Measurements from ENCODE around the gene CRNKL1. TPM values are rescaled to one million over a fixed set of nuclear protein-coding genes. Genes with fewer than 3 reads are reported as not detected.

The CRNKL1 gene
- polyA plus RNA-seq, 1 donor (not counting 4 experiments of a cell fraction or from before 2014, with no cell fraction given): 11.0 TPM

DNA sequence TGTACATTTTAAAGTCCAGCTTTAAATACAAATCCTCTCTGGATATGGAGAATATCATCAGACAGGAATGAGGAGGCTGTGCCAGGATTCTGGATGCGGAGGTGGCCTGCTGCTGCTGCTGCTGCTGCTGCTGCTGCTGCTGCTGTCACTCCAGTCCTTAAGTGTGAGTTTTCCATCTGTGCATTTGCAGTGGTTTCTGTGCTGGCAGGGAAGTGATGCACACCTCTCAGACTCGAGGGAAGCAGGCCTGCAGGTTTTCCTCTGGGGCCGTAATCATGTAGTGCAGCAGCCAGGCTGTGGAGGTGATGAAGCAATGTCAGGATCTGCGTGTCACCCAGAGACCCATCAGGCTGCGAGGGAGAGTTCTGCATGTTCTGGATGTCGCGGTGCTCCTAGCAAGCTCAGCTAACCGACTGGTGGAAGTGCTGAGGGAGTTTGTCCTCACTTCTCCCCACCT is 32.1 kb upstream of the CRNKL1 start:
- no peak overlapping the region for H3K4me3 ChIP-seq (ENCODE audit: control insufficient read depth in 2 of 3, extremely low read depth in 1 of 3, insufficient read depth in 2 of 3, low read depth in 1 of 3, low read length in 3 of 3)
- H4K20me1 ChIP-seq (ENCODE audit: control insufficient read depth, extremely low read depth, insufficient read depth, low read length): no peaks in the 10 kb centered on the region
- H3K9me3 ChIP-seq (ENCODE audit: control insufficient read depth, low read depth, low read length): no peaks in the 10 kb centered on the region
- DNase-seq (ENCODE audit: low read depth, low spot score): no peak
- H3K36me3 ChIP-seq (ENCODE audit: control insufficient read depth in 2 of 2, extremely low read depth in 1 of 2, insufficient read depth in 2 of 2, low read length in 2 of 2): no peaks in the 10 kb centered on the region
- H3K9me1 ChIP-seq (ENCODE audit: control insufficient read depth, extremely low read depth, insufficient read depth, low read length): no peaks in the 10 kb centered on the region
- H3K4me1 ChIP-seq (ENCODE audit: control insufficient read depth, extremely low read depth, insufficient read depth, low read length): no peaks in the 10 kb centered on the region
- no peak overlapping the region for H3K4me2 ChIP-seq (ENCODE audit: control insufficient read depth, extremely low read depth, insufficient read depth, low read depth, low read length)
- H3K27ac ChIP-seq (ENCODE audit: control insufficient read depth, insufficient read depth, low read length): no peak overlapping the region
- dilution Hi-C loops (cut with MboI; ENCODE audit: extremely low pct_ligation_motif_present, low sequenced_read_pairs): no loop called here
- H3K9ac ChIP-seq (ENCODE audit: control insufficient read depth, extremely low read depth, insufficient read depth, low read length): no peak overlapping the region
- FAIRE-seq: no peak
- TF ChIP-seq, protein P1, sequence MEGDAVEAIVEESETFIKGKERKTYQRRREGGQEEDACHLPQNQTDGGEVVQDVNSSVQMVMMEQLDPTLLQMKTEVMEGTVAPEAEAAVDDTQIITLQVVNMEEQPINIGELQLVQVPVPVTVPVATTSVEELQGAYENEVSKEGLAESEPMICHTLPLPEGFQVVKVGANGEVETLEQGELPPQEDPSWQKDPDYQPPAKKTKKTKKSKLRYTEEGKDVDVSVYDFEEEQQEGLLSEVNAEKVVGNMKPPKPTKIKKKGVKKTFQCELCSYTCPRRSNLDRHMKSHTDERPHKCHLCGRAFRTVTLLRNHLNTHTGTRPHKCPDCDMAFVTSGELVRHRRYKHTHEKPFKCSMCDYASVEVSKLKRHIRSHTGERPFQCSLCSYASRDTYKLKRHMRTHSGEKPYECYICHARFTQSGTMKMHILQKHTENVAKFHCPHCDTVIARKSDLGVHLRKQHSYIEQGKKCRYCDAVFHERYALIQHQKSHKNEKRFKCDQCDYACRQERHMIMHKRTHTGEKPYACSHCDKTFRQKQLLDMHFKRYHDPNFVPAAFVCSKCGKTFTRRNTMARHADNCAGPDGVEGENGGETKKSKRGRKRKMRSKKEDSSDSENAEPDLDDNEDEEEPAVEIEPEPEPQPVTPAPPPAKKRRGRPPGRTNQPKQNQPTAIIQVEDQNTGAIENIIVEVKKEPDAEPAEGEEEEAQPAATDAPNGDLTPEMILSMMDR (optimal IDR thresholded peaks at IDR 0.05 in 1 of 3, IDR thresholded peaks at IDR 0.05 in 1 of 3, conservative IDR thresholded peaks at IDR 0.05 in 1 of 3; ENCODE audit: extremely low read depth in 1 of 3, insufficient read depth in 2 of 3, low read length in 3 of 3): no peak
- H3K79me2 ChIP-seq (ENCODE audit: control insufficient read depth, insufficient read depth, low read length): no peaks in the 10 kb centered on the region
- no peak overlapping the region for H2AFZ ChIP-seq (ENCODE audit: control insufficient read depth, low read length)
- H3K27me3 ChIP-seq (ENCODE audit: control insufficient read depth, extremely low read depth, insufficient read depth, low read length): peaks cover under 1% of the 10 kb centered on the region

DNA sequence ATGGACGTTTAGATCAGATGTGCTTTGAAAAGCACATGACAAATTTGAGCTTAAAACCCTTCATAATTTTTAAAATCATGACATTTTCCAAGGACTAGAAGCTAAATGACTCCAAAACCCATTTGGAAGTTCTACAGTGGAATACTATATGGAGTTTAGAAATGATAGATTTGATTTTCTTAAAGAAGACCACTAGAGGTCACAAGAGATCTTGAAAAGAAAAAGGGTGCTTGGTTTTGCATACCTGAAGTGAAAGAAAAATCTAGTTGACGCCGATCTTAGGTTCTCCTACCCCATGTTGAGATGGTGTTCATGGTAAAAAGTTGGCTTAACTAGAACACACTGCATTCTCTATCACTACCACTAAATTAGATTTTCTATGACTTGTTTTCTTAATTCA is 31.5 kb upstream of the CRNKL1 start:
- Histone ChIP-seq H3K79me2 (ENCODE audit: control insufficient read depth, insufficient read depth, low read length) (no peaks in the 10 kb centered on the region), H3K9ac (ENCODE audit: control insufficient read depth, extremely low read depth, insufficient read depth, low read length) (no peak overlapping the region), H3K36me3 (ENCODE audit: control insufficient read depth in 2 of 2, extremely low read depth in 1 of 2, insufficient read depth in 2 of 2, low read length in 2 of 2) (no peaks in the 10 kb centered on the region), H2AFZ (ENCODE audit: control insufficient read depth, low read length) (no peak overlapping the region), H3K27ac (ENCODE audit: control insufficient read depth, insufficient read depth, low read length) (no peak overlapping the region), H4K20me1 (ENCODE audit: control insufficient read depth, extremely low read depth, insufficient read depth, low read length) (no peaks in the 10 kb centered on the region), H3K4me2 (ENCODE audit: control insufficient read depth, extremely low read depth, insufficient read depth, low read depth, low read length) (no peak overlapping the region), H3K27me3 (ENCODE audit: control insufficient read depth, extremely low read depth, insufficient read depth, low read length) (peaks cover 5% of the 10 kb centered on the region), H3K9me1 (ENCODE audit: control insufficient read depth, extremely low read depth, insufficient read depth, low read length) (no peaks in the 10 kb centered on the region), H3K4me1 (ENCODE audit: control insufficient read depth, extremely low read depth, insufficient read depth, low read length) (no peaks in the 10 kb centered on the region), H3K4me3 (ENCODE audit: control insufficient read depth in 2 of 3, extremely low read depth in 1 of 3, insufficient read depth in 2 of 3, low read depth in 1 of 3, low read length in 3 of 3) (peak overlapping the region in 1 of 3 experiments; percentile 9), H3K9me3 (ENCODE audit: control insufficient read depth, low read depth, low read length) (no peaks in the 10 kb centered on the region)
- dilution Hi-C loops (cut with MboI; ENCODE audit: extremely low pct_ligation_motif_present, low sequenced_read_pairs): no loop called here
- TF ChIP-seq EZH2 (IDR thresholded peaks at IDR 0.05; ENCODE audit: low read length): no peak
- TF ChIP-seq, protein P1 (optimal IDR thresholded peaks at IDR 0.05 in 1 of 3, IDR thresholded peaks at IDR 0.05 in 1 of 3, conservative IDR thresholded peaks at IDR 0.05 in 1 of 3; ENCODE audit: extremely low read depth in 1 of 3, insufficient read depth in 2 of 3, low read length in 3 of 3): peak in 2 of 3 experiments; percentile 23 to 37
- no peak for DNase-seq (ENCODE audit: low read depth, low spot score)
- FAIRE-seq: no peak

Data from keratinocyte (primary cell).